Measurements from ENCODE around the gene C2orf69.

Gene C2orf69, protein sequence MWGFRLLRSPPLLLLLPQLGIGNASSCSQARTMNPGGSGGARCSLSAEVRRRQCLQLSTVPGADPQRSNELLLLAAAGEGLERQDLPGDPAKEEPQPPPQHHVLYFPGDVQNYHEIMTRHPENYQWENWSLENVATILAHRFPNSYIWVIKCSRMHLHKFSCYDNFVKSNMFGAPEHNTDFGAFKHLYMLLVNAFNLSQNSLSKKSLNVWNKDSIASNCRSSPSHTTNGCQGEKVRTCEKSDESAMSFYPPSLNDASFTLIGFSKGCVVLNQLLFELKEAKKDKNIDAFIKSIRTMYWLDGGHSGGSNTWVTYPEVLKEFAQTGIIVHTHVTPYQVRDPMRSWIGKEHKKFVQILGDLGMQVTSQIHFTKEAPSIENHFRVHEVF

DNA sequence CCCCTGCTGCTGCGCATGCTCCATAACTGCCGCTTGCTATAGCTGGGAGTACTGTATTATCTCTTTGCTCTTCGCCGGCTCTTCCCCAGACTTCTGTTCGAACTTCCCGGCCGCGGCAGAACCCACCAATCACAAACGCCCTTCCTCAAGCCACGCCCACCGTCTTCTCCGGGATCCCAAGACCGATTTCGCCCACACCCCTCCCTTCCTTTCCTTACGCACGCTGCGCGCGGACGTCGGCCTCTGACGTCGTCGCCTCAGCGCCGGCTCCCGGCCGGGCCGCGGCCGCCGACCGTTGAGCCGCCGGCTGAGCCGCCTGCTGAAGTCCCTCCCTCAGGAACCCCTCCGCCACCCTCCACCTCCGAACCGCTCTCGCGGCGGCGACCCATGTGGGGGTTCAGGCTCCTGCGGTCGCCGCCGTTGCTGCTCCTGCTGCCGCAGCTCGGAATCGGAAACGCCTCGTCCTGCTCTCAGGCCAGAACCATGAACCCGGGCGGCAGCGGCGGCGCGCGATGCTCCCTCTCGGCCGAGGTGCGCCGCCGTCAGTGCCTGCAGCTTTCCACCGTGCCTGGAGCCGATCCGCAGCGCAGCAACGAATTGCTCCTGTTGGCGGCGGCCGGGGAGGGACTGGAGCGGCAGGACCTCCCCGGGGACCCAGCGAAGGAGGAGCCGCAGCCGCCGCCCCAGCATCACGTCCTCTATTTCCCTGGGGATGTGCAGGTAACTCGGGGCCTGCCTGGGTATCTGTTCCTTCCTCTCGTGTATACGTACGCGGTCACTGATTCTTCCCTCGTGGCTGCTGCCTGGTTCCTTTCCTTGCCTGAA is at the start of gene C2orf69:
Gene C2orf69 (plus strand): TSS at position 242 of the 825 bp plus-strand sequence. CDS start 146 bp downstream, at position 388.
- H3K79me2 ChIP-seq (ENCODE audit: control insufficient read depth, insufficient read depth, low read length, unreplicated experiment): peaks cover 44% of the 10 kb centered on the region

DNA sequence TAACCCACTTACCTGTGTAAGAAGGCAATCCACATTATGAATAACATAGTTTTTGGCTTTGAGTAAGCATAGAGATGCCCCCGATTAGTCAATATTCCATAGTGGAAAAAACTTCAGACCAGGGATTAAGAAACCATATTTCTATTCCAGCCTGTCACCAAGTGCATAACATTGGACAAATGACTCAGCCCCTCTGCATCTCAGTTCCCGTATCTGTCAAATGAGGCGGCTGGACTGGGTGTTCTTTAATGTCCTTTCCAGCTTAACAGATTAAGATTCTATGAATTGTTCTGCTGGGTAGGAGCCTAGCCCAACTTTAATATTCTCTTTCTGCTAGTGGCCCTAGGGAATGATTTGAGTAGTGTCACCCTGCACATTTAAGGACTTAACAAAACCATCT is 48.3 kb upstream of the C2orf69 start:
- H3K27ac ChIP-seq (ENCODE audit: low read depth, low read length): no peak overlapping the region
- H3K27me3 ChIP-seq (ENCODE audit: insufficient read depth, low read length): no peaks in the 10 kb centered on the region
- no peak overlapping the region for H3K4me3 ChIP-seq (ENCODE audit: low read depth, low read length)
- H2AFZ ChIP-seq (ENCODE audit: low read length, unreplicated experiment): no peak overlapping the region
- no peaks in the 10 kb centered on the region for H3K4me1 ChIP-seq (ENCODE audit: control insufficient read depth, insufficient read depth, low read length, unreplicated experiment)
- no peaks in the 10 kb centered on the region for H3K79me2 ChIP-seq (ENCODE audit: control insufficient read depth, insufficient read depth, low read length, unreplicated experiment)
- H3K36me3 ChIP-seq (ENCODE audit: insufficient read depth, low read length): no peaks in the 10 kb centered on the region

More for the DNA sequence above, at the start of gene C2orf69:
- Histone ChIP-seq H2AFZ (ENCODE audit: low read length, unreplicated experiment) (peak within 1 kb of the TSS; percentile 96), H3K4me1 (ENCODE audit: control insufficient read depth, insufficient read depth, low read length, unreplicated experiment) (peaks cover 14% of the 10 kb centered on the region), H3K27ac (ENCODE audit: low read depth, low read length) (peak within 1 kb of the TSS; percentile 83), H3K27me3 (ENCODE audit: insufficient read depth, low read length) (no peaks in the 10 kb centered on the region), H3K36me3 (ENCODE audit: insufficient read depth, low read length) (no peaks in the 10 kb centered on the region; the same call in 1 of the 2 replicates), H3K4me3 (ENCODE audit: low read depth, low read length) (peak within 1 kb of the TSS; percentile 95)

GRCh38 chr2:199865905-199866304 is 45.2 kb upstream of the C2orf69 start:
- no peaks in the 10 kb centered on the region for H3K36me3 ChIP-seq (ENCODE audit: insufficient read depth, low read length)
- H3K4me3 ChIP-seq (ENCODE audit: low read depth, low read length): no peak overlapping the region
- H3K27me3 ChIP-seq (ENCODE audit: insufficient read depth, low read length): no peaks in the 10 kb centered on the region
- H3K4me1 ChIP-seq (ENCODE audit: control insufficient read depth, insufficient read depth, low read length, unreplicated experiment): no peaks in the 10 kb centered on the region
- no peak overlapping the region for H2AFZ ChIP-seq (ENCODE audit: low read length, unreplicated experiment)
- H3K79me2 ChIP-seq (ENCODE audit: control insufficient read depth, insufficient read depth, low read length, unreplicated experiment): no peaks in the 10 kb centered on the region
- no peak overlapping the region for H3K27ac ChIP-seq (ENCODE audit: low read depth, low read length)

GRCh38 chr2:199868431-199869226 is 42.5 kb upstream of the C2orf69 start:
- H3K4me1 ChIP-seq (ENCODE audit: control insufficient read depth, insufficient read depth, low read length, unreplicated experiment): no peaks in the 10 kb centered on the region
- no peak overlapping the region for H3K4me3 ChIP-seq (ENCODE audit: low read depth, low read length)
- no peak overlapping the region for H2AFZ ChIP-seq (ENCODE audit: low read length, unreplicated experiment)
- no peaks in the 10 kb centered on the region for H3K79me2 ChIP-seq (ENCODE audit: control insufficient read depth, insufficient read depth, low read length, unreplicated experiment)
- H3K27me3 ChIP-seq (ENCODE audit: insufficient read depth, low read length): no peaks in the 10 kb centered on the region
- no peaks in the 10 kb centered on the region for H3K36me3 ChIP-seq (ENCODE audit: insufficient read depth, low read length)
- H3K27ac ChIP-seq (ENCODE audit: low read depth, low read length): no peak overlapping the region

DNA sequence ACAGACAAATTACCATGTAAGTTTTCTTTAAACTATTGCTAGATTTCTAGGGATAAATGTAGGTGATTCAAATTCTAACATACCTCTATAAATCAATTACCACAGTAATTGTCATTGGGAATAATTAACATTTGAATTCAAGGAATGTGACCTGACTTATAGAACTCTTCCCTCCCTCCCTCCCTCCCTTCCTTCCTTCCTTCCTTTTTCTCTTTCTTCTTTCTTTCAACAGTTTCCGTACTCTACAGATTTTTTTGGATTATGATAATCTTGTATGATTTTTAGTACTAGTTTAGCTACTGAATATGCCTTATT is 41.9 kb upstream of the C2orf69 start:
- H3K36me3 ChIP-seq (ENCODE audit: insufficient read depth, low read length): no peaks in the 10 kb centered on the region
- H3K4me3 ChIP-seq (ENCODE audit: low read depth, low read length): no peak overlapping the region
- no peaks in the 10 kb centered on the region for H3K27me3 ChIP-seq (ENCODE audit: insufficient read depth, low read length)
- H3K27ac ChIP-seq (ENCODE audit: low read depth, low read length): no peak overlapping the region
- no peaks in the 10 kb centered on the region for H3K4me1 ChIP-seq (ENCODE audit: control insufficient read depth, insufficient read depth, low read length, unreplicated experiment)
- no peak overlapping the region for H2AFZ ChIP-seq (ENCODE audit: low read length, unreplicated experiment)
- H3K79me2 ChIP-seq (ENCODE audit: control insufficient read depth, insufficient read depth, low read length, unreplicated experiment): no peaks in the 10 kb centered on the region

GRCh38 chr2:199869653-199870052 is 41.4 kb upstream of the C2orf69 start:
- no peak overlapping the region for H3K4me3 ChIP-seq (ENCODE audit: low read depth, low read length)

DNA sequence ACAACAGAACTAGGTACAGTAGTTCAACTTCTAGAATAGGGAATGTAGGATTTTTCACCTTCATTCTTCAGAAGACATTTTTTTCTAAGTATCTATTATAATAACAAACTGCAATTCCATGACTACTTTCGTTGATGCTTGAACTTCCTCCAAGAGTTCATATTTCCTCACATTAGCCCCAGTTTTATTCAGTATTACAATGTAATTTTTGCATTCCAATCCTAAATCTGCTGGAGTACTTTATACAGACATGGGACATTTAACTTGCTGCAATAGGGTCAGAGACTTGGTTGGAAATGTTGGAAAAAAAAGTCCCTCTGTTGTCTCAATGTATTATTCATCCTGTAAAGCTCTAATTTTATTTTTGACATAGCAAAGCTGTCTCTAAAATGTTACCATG is 40.5 kb upstream of the C2orf69 start:
- Histone ChIP-seq H3K4me3 (ENCODE audit: low read depth, low read length) (no peak overlapping the region), H3K27me3 (ENCODE audit: insufficient read depth, low read length) (no peaks in the 10 kb centered on the region), H3K36me3 (ENCODE audit: insufficient read depth, low read length) (no peaks in the 10 kb centered on the region), H3K79me2 (ENCODE audit: control insufficient read depth, insufficient read depth, low read length, unreplicated experiment) (no peaks in the 10 kb centered on the region), H3K4me1 (ENCODE audit: control insufficient read depth, insufficient read depth, low read length, unreplicated experiment) (no peaks in the 10 kb centered on the region), H2AFZ (ENCODE audit: low read length, unreplicated experiment) (no peak overlapping the region), H3K27ac (ENCODE audit: low read depth, low read length) (no peak overlapping the region)

More at GRCh38 chr2:199869653-199870052, 41.4 kb upstream of the C2orf69 start:
- Histone ChIP-seq H3K4me1 (ENCODE audit: control insufficient read depth, insufficient read depth, low read length, unreplicated experiment) (no peaks in the 10 kb centered on the region), H3K27ac (ENCODE audit: low read depth, low read length) (no peak overlapping the region), H3K36me3 (ENCODE audit: insufficient read depth, low read length) (no peaks in the 10 kb centered on the region), H2AFZ (ENCODE audit: low read length, unreplicated experiment) (no peak overlapping the region), H3K27me3 (ENCODE audit: insufficient read depth, low read length) (no peaks in the 10 kb centered on the region), H3K79me2 (ENCODE audit: control insufficient read depth, insufficient read depth, low read length, unreplicated experiment) (no peaks in the 10 kb centered on the region)

DNA sequence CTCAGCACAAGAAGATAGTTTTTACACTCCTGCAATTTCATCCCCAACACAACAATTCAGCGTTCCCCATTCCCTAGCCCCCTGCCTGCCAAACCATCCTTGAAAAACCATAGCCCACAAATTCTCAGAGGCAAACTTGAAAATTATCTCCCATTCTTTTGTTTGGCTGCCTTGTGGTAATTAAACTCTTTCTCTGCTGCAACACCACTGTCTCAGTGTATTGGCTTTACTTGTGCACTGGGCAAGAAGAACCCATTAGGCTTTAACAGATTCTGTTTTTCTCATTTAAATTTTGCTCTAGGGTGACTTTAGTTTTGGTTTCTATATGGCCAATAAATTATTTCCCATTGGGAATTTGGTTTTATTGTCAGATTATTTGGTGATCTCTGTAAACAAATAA is 36.9 kb upstream of the C2orf69 start:
- Histone ChIP-seq H2AFZ (ENCODE audit: low read length, unreplicated experiment) (no peak overlapping the region), H3K4me1 (ENCODE audit: control insufficient read depth, insufficient read depth, low read length, unreplicated experiment) (no peaks in the 10 kb centered on the region), H3K4me3 (ENCODE audit: low read depth, low read length) (no peak overlapping the region), H3K27me3 (ENCODE audit: insufficient read depth, low read length) (no peaks in the 10 kb centered on the region), H3K27ac (ENCODE audit: low read depth, low read length) (no peak overlapping the region), H3K79me2 (ENCODE audit: control insufficient read depth, insufficient read depth, low read length, unreplicated experiment) (no peaks in the 10 kb centered on the region), H3K36me3 (ENCODE audit: insufficient read depth, low read length) (no peaks in the 10 kb centered on the region)

- H3K4me1 ChIP-seq (ENCODE audit: control insufficient read depth, insufficient read depth, low read length, unreplicated experiment): no peaks in the 10 kb centered on the region
- H3K4me3 ChIP-seq (ENCODE audit: low read depth, low read length): no peak overlapping the region
- no peak overlapping the region for H2AFZ ChIP-seq (ENCODE audit: low read length, unreplicated experiment)
- H3K79me2 ChIP-seq (ENCODE audit: control insufficient read depth, insufficient read depth, low read length, unreplicated experiment): no peaks in the 10 kb centered on the region
- no peaks in the 10 kb centered on the region for H3K36me3 ChIP-seq (ENCODE audit: insufficient read depth, low read length)
- H3K27ac ChIP-seq (ENCODE audit: low read depth, low read length): no peak overlapping the region
- H3K27me3 ChIP-seq (ENCODE audit: insufficient read depth, low read length): no peaks in the 10 kb centered on the region
Measured at GRCh38 chr2:199875400-199875799, 35.7 kb upstream of the C2orf69 start.

DNA sequence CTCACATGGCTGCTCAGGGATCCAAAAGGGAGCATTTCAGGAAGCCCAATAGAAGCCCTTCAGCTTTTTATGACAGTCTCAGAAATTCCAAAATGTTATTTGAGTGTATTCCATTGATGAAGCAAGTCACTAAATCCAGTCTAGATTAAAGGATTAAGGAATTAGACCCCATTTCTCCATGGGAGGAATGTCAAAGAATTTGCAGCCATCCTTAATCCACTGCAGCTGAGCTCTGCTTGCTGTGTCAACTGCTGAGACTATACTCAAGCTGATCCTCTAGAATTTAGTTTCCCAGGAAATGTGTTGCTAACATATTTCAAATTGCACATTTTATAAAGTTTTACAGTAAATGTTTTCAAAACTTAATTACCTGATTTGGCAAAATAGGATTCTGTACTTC is 28.4 kb upstream of the C2orf69 start:
- Histone ChIP-seq H3K79me2 (ENCODE audit: control insufficient read depth, insufficient read depth, low read length, unreplicated experiment) (no peaks in the 10 kb centered on the region), H3K4me3 (ENCODE audit: low read depth, low read length) (no peak overlapping the region), H3K36me3 (ENCODE audit: insufficient read depth, low read length) (no peaks in the 10 kb centered on the region), H3K27ac (ENCODE audit: low read depth, low read length) (no peak overlapping the region), H3K4me1 (ENCODE audit: control insufficient read depth, insufficient read depth, low read length, unreplicated experiment) (no peaks in the 10 kb centered on the region), H2AFZ (ENCODE audit: low read length, unreplicated experiment) (no peak overlapping the region), H3K27me3 (ENCODE audit: insufficient read depth, low read length) (peaks cover 8% of the 10 kb centered on the region; the same call in 1 of the 2 replicates)
